HEK293T (cell line): Measurements from ENCODE around the gene RUVBL2.
"Not testable (repeated sequence)": the region's sequence is repeated elsewhere in the genome, so short reads cannot be mapped to it uniquely, and the experiment has no call there.

Experiments used
- FOXK2 ChIP-seq: fragments of 450-650 bp; IDR thresholded peaks from 2 replicates; pipeline ENCODE4 v1.6.1; 2016; ENCODE audit warnings: mild to moderate bottlenecking
- ZNF384 ChIP-seq: fragments of 450-650 bp; IDR thresholded peaks from 2 replicates; pipeline ENCODE4 v1.6.1; 2016

DNA sequence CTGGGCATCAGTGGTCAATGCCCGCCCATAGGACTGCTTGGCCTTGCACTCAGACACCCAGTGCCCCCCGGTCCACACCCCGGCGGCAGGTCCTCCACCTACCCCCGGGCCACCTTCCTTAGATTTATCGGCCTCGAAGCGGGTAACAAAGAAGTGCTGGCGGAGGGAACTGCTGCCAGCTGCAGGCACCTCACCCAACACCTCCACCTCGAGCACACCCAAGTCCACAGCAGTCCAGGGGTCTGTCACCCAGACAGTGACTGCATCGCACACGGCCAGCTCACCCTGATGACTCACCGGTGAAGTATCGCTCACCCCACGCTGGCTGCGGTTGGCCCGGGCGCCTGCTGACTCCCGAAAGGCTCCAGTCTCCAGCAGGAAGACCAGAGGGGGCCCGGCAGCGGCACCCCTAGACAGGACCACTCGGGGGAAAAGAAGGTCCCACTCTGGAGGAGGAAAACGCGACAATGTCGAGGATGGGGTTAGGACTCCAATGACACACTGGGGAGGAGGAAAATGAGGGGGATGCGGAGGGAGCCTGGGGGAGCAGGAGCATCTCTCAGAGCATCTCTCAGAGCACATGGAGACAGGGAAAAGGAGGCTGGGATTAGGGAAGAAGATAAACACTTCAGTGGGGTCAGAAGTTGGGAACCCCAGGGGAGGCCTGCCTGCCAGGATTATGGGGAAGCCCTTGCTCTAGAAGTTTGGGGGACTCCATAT, 45.0 kb downstream of the RUVBL2 start:
- TF ChIP-seq ZNF384, FOXK2: not testable (repeated sequence)
